Liver (tissue), 9 donors: ENCODE results near the gene CACNG4. TPM values are rescaled to one million over a fixed set of nuclear protein-coding genes. Genes with fewer than 3 reads are reported as not detected.

Experiments used
- DNase-seq: peaks from one replicate; pipeline ENCODE4 v3.0.0-alpha.2; 2017; ENCODE audit warnings: low spot score
- H3K27ac ChIP-seq, 2 donors: one replicate each; pipeline ENCODE4 v1.7.0; 2013; ENCODE audit warnings: inconsistent platforms in 2 of 2, low read length in 2 of 2, control low read depth in 1 of 2, low read depth in 1 of 2, mild to moderate bottlenecking in 1 of 2
- H3K27me3 ChIP-seq, 4 donors: one replicate each; pipeline versions ENCODE4 v1.6.1 to v1.7.0; 2013; ENCODE audit warnings: low read length in 3 of 4, inconsistent platforms in 1 of 4, mild to moderate bottlenecking in 1 of 4, moderate library complexity in 1 of 4; ENCODE audit not compliant: control insufficient read depth in 4 of 4, insufficient read depth in 4 of 4
- H3K36me3 ChIP-seq, 4 donors: one replicate each; pipeline versions ENCODE4 v1.6.1 to v1.7.0; 2013; ENCODE audit warnings: low read length in 3 of 4, mild to moderate bottlenecking in 3 of 4, low read depth in 1 of 4, moderate library complexity in 1 of 4; ENCODE audit not compliant: control insufficient read depth in 4 of 4, insufficient read depth in 3 of 4
- H3K4me1 ChIP-seq, 4 donors: one replicate each; pipeline versions ENCODE4 v1.6.1 to v1.7.0; 2013; ENCODE audit warnings: low read length in 3 of 4, mild to moderate bottlenecking in 3 of 4, moderate library complexity in 1 of 4; ENCODE audit not compliant: control insufficient read depth in 4 of 4, insufficient read depth in 4 of 4
- H3K4me3 ChIP-seq, 3 donors: one replicate each; pipeline versions ENCODE4 v1.6.1 to v1.7.0; 2013; ENCODE audit warnings: low read length in 3 of 3, control low read depth in 1 of 3, low read depth in 1 of 3, mild to moderate bottlenecking in 1 of 3
- H3K9ac ChIP-seq, 2 donors: one replicate each; pipeline ENCODE4 v1.7.0; 2013; ENCODE audit warnings: low read length in 2 of 2, mild to moderate bottlenecking in 2 of 2, moderate library complexity in 2 of 2, control low read depth in 1 of 2, low read depth in 1 of 2
- H3K9me3 ChIP-seq, 4 donors: one replicate each; pipeline versions ENCODE4 v1.6.1 to v1.7.0; 2013; ENCODE audit warnings: low read length in 3 of 4; ENCODE audit not compliant: control insufficient read depth in 4 of 4
- ATF3 ChIP-seq: IDR thresholded peaks from 2 replicates; pipeline ENCODE4 v1.6.1; 2016; ENCODE audit warnings: antibody characterized with exemption
- EGR1 ChIP-seq, 2 donors: IDR thresholded peaks; 2 replicates each; pipeline ENCODE4 v1.6.1; 2016 to 2018; ENCODE audit warnings: antibody characterized with exemption in 2 of 2, low read depth in 2 of 2
- FOXA1 ChIP-seq: IDR thresholded peaks from 2 replicates; pipeline ENCODE4 v1.6.1; 2016; ENCODE audit warnings: antibody characterized with exemption
- GABPA ChIP-seq, 2 donors: IDR thresholded peaks in 1 of 2; conservative IDR thresholded peaks in 1 of 2; 2 replicates each; pipeline ENCODE4 v1.6.1; 2016; ENCODE audit warnings: antibody characterized with exemption in 2 of 2, mild to moderate bottlenecking in 1 of 2, moderate library complexity in 1 of 2
- HNF4A ChIP-seq, 2 donors: conservative IDR thresholded peaks; 2 replicates each; pipeline ENCODE4 v1.6.1; 2016; ENCODE audit warnings: antibody characterized with exemption in 2 of 2, mild to moderate bottlenecking in 2 of 2
- HNF4G ChIP-seq: IDR thresholded peaks from 2 replicates; pipeline ENCODE4 v1.6.1; 2016; ENCODE audit warnings: antibody characterized with exemption
- JUND ChIP-seq, 2 donors: IDR thresholded peaks; 2 replicates each; pipeline ENCODE4 v1.6.1; 2016; ENCODE audit warnings: antibody characterized with exemption in 2 of 2
- MAX ChIP-seq: IDR thresholded peaks from 2 replicates; pipeline ENCODE4 v1.6.1; 2016; ENCODE audit warnings: antibody characterized with exemption
- NR2F2 ChIP-seq: IDR thresholded peaks from 2 replicates; pipeline ENCODE4 v1.6.1; 2016; ENCODE audit warnings: antibody characterized with exemption
- RAD21 ChIP-seq, 2 donors: IDR thresholded peaks; 2 replicates each; pipeline ENCODE4 v1.6.1; 2016; ENCODE audit warnings: antibody characterized with exemption in 2 of 2, mild to moderate bottlenecking in 2 of 2
- RXRA ChIP-seq, 2 donors: IDR thresholded peaks; 2 replicates each; pipeline ENCODE4 v1.6.1; 2017 to 2018; ENCODE audit warnings: antibody characterized with exemption in 2 of 2, mild to moderate bottlenecking in 1 of 2
- SP1 ChIP-seq: IDR thresholded peaks from 2 replicates; pipeline ENCODE4 v1.6.1; 2018; ENCODE audit warnings: antibody characterized with exemption, mild to moderate bottlenecking
- TAF1 ChIP-seq: conservative IDR thresholded peaks from 2 replicates; pipeline ENCODE4 v1.6.1; 2016; ENCODE audit warnings: antibody characterized with exemption, mild to moderate bottlenecking
- YY1 ChIP-seq: IDR thresholded peaks from 2 replicates; pipeline ENCODE4 v1.6.1; 2016; ENCODE audit warnings: antibody characterized with exemption, mild to moderate bottlenecking
- ZBTB33 ChIP-seq: IDR thresholded peaks from 2 replicates; pipeline ENCODE4 v1.6.1; 2016; ENCODE audit warnings: antibody characterized with exemption
- WGBS: extraction: QIAGEN DNeasy Blood & Tissue Kit; methylation state at CpG from one replicate; pipeline ENCODE4 v1.1.7; 2013; 5-methylcytosine and 5-hydroxymethylcytosine counted together
- polyA plus RNA-seq, 2 donors: library from polyadenylated mRNA; stranded (reverse) in 1 of 2; unstranded in 1 of 2; fragments of 200-250 nt in 1 of 2; fragments of >200 nt in 1 of 2; fragmentation: Nextera tagmentation in 1 of 2; extraction: Ambion mirVana in 1 of 2; gene quantifications; one replicate each; pipeline versions ENCODE4 v1.2.1 to v1.2.3, GENCODE V29; 2013 to 2015
- total RNA-seq, 2 donors: library from RNA; depleted of rRNA; stranded (reverse); fragments of >200 nt; gene quantifications; one replicate each; pipeline ENCODE4 v1.2.3, GENCODE V29; 2014
- TF ChIP-seq, protein P1 (sequence below): IDR thresholded peaks from 2 replicates; pipeline ENCODE4 v1.6.1; 2016; ENCODE audit warnings: antibody characterized with exemption, mild to moderate bottlenecking
- TF ChIP-seq, protein P2 (sequence below): fragments of 150-350 bp; IDR thresholded peaks from 2 replicates; pipeline ENCODE4 v1.5.1; 2017; ENCODE audit warnings: improper control_type of control experiment, low read depth, low read length; ENCODE audit not compliant: missing input control
- donor health status: healthy.
- donor health status: healthy.
- donor health status: healthy.
- donor health status: healthy.
- donor health status: healthy.

The CACNG4 gene
- total and polyA plus RNA-seq, 4 donors, result 0.02 to 0.09 (median 0.08) TPM; not detected in 1

GRCh38 chr17:67074781-67075180 is 110.3 kb downstream of the CACNG4 start:
- Histone ChIP-seq H3K4me3 (no peak overlapping the region), H3K27me3 (no peaks in the 10 kb centered on the region), H3K27ac (peak overlapping the region; percentile 49 to 68), H3K4me1 (peaks cover 8 to 59% (median 36%) of the 10 kb centered on the region in 4 donors), H3K9me3 (no peaks in the 10 kb centered on the region), H3K36me3 (peaks cover 0 to 2% (median 0%) of the 10 kb centered on the region in 4 donors), H3K9ac (peak overlapping the region in 1 of 2 donors; percentile 55)
- DNase-seq, result no peak
- no peak for TF ChIP-seq FOXA1
- TF ChIP-seq NR2F2, result no peak
- TF ChIP-seq RXRA (IDR thresholded peaks at IDR 0.05), result peak; percentile 81 to 84
- TF ChIP-seq MAX, result peak; percentile 49
- peak; percentile 59 for TF ChIP-seq YY1
- peak in 1 of 2 donors; percentile 35 for TF ChIP-seq EGR1 (IDR thresholded peaks at IDR 0.05; ENCODE audit: low read depth in 2 of 2)
- no peak for TF ChIP-seq ATF3
- TF ChIP-seq HNF4A (conservative IDR thresholded peaks at IDR 0.05), result peak; percentile 43 to 49
- TF ChIP-seq HNF4G, result no peak
- peak; percentile 58 for TF ChIP-seq ZBTB33
- TF ChIP-seq RAD21 (IDR thresholded peaks at IDR 0.05), result peak; percentile 6 to 13
- TF ChIP-seq SP1, result peak; percentile 72
- TF ChIP-seq, protein P1, sequence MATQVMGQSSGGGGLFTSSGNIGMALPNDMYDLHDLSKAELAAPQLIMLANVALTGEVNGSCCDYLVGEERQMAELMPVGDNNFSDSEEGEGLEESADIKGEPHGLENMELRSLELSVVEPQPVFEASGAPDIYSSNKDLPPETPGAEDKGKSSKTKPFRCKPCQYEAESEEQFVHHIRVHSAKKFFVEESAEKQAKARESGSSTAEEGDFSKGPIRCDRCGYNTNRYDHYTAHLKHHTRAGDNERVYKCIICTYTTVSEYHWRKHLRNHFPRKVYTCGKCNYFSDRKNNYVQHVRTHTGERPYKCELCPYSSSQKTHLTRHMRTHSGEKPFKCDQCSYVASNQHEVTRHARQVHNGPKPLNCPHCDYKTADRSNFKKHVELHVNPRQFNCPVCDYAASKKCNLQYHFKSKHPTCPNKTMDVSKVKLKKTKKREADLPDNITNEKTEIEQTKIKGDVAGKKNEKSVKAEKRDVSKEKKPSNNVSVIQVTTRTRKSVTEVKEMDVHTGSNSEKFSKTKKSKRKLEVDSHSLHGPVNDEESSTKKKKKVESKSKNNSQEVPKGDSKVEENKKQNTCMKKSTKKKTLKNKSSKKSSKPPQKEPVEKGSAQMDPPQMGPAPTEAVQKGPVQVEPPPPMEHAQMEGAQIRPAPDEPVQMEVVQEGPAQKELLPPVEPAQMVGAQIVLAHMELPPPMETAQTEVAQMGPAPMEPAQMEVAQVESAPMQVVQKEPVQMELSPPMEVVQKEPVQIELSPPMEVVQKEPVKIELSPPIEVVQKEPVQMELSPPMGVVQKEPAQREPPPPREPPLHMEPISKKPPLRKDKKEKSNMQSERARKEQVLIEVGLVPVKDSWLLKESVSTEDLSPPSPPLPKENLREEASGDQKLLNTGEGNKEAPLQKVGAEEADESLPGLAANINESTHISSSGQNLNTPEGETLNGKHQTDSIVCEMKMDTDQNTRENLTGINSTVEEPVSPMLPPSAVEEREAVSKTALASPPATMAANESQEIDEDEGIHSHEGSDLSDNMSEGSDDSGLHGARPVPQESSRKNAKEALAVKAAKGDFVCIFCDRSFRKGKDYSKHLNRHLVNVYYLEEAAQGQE, result peak; percentile 67
- peak in 1 of 2 donors; percentile 77 for TF ChIP-seq JUND (IDR thresholded peaks at IDR 0.05)
- WGBS, result 42% methylated on average over 3 of the region's 3 CpGs

DNA sequence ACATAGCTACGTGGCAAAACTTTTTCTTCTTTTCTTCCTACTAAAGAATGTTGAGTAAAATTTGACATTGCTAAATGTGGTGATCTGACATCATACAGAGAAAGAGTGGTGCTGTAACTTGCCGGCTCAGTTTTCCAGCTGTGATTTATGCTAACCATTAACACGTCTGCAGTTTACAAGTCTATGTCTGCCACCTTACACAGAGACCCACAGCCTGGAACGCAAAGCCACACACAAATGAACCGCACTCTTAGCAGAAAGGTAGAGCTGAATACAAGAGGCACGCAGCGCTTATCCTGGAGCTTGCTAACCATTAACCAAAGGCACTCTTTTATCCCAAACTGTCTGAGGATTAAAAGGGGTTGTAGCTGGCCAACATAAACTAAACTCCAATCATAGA is 111.8 kb downstream of the CACNG4 start:
- Histone ChIP-seq H3K4me1 (peaks cover 8 to 57% (median 39%) of the 10 kb centered on the region in 4 donors), H3K27ac (peak overlapping the region; percentile 72 to 73), H3K4me3 (no peak overlapping the region), H3K27me3 (no peaks in the 10 kb centered on the region), H3K9ac (peak overlapping the region in 1 of 2 donors; percentile 79), H3K9me3 (no peaks in the 10 kb centered on the region), H3K36me3 (peaks cover 0 to 6% (median 4%) of the 10 kb centered on the region in 4 donors)
- no peak for DNase-seq
- WGBS, result 33% methylated on average over 7 of the region's 7 CpGs
- TF ChIP-seq, protein P2, sequence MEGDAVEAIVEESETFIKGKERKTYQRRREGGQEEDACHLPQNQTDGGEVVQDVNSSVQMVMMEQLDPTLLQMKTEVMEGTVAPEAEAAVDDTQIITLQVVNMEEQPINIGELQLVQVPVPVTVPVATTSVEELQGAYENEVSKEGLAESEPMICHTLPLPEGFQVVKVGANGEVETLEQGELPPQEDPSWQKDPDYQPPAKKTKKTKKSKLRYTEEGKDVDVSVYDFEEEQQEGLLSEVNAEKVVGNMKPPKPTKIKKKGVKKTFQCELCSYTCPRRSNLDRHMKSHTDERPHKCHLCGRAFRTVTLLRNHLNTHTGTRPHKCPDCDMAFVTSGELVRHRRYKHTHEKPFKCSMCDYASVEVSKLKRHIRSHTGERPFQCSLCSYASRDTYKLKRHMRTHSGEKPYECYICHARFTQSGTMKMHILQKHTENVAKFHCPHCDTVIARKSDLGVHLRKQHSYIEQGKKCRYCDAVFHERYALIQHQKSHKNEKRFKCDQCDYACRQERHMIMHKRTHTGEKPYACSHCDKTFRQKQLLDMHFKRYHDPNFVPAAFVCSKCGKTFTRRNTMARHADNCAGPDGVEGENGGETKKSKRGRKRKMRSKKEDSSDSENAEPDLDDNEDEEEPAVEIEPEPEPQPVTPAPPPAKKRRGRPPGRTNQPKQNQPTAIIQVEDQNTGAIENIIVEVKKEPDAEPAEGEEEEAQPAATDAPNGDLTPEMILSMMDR, result no peak
- no peak for TF ChIP-seq ZBTB33
- TF ChIP-seq GABPA (IDR thresholded peaks at IDR 0.05 in 1 of 2, conservative IDR thresholded peaks at IDR 0.05 in 1 of 2), result no peak
- TF ChIP-seq JUND (IDR thresholded peaks at IDR 0.05), result peak in 1 of 2 donors; percentile 43
- peak; percentile 52 for TF ChIP-seq SP1
- peak; percentile 20 to 23 for TF ChIP-seq HNF4A (conservative IDR thresholded peaks at IDR 0.05)
- no peak for TF ChIP-seq YY1
- peak in 1 of 2 donors; percentile 34 for TF ChIP-seq RAD21 (IDR thresholded peaks at IDR 0.05)
- TF ChIP-seq RXRA (IDR thresholded peaks at IDR 0.05), result peak; percentile 15 to 67
- TF ChIP-seq TAF1, result peak; percentile 87
- no peak for TF ChIP-seq FOXA1
- TF ChIP-seq, protein P1, result peak; percentile 80
- TF ChIP-seq ATF3, result peak; percentile 34
